Kidney epithelial cell (primary cell): ENCODE measurements around the gene RGMA. TPM values are rescaled to one million over a fixed set of nuclear protein-coding genes. Genes with fewer than 3 reads are reported as not detected.

Experiments
- DNase-seq: peaks from one replicate; pipeline ENCODE4 v3.0.0-alpha.2; 2010; ENCODE audit warnings: low read depth
- H3K27me3 ChIP-seq: 2 replicates; pipeline ENCODE4 v1.6.0; 2011; ENCODE audit warnings: low read length; ENCODE audit not compliant: control insufficient read depth, insufficient read depth
- H3K36me3 ChIP-seq: 2 replicates; pipeline ENCODE4 v1.5.1; 2011; ENCODE audit warnings: low read length; ENCODE audit not compliant: control insufficient read depth, insufficient read depth
- H3K4me3 ChIP-seq: 2 replicates; pipeline ENCODE4 v1.5.1; 2011; ENCODE audit warnings: low read depth, mild to moderate bottlenecking, control low read depth, low read length
- CTCF ChIP-seq: IDR thresholded peaks from 2 replicates; pipeline ENCODE4 v1.5.1; 2011; ENCODE audit warnings: mild to moderate bottlenecking, moderate library complexity, low read length, control low read depth, inconsistent platforms; ENCODE audit not compliant: insufficient read depth, poor library complexity, severe bottlenecking
- total RNA-seq: library from RNA; depleted of rRNA; stranded (reverse); fragments of >200 nt; gene quantifications from 2 replicates; pipeline ENCODE4 v1.2.3, GENCODE V29; 2015

RGMA gene
- total RNA-seq, 1 donor from 2014 or later, result 0.29 TPM

GRCh38 chr15:93129702-93130488 is 40.9 kb upstream of the RGMA start:
- H3K4me3 ChIP-seq, result no peak overlapping the region
- no peak for DNase-seq
- H3K27me3 ChIP-seq, result no peaks in the 10 kb centered on the region
- H3K36me3 ChIP-seq, result no peaks in the 10 kb centered on the region
- TF ChIP-seq CTCF, result no peak

- no peak for DNase-seq
- no peak for TF ChIP-seq CTCF
- no peaks in the 10 kb centered on the region for H3K27me3 ChIP-seq
- H3K4me3 ChIP-seq, result no peak overlapping the region
- no peaks in the 10 kb centered on the region for H3K36me3 ChIP-seq
Observed at GRCh38 chr15:93127286-93127685, 38.3 kb upstream of the RGMA start.

GRCh38 chr15:93126599-93126998 is 37.6 kb upstream of the RGMA start:
- Histone ChIP-seq H3K36me3 (no peaks in the 10 kb centered on the region), H3K27me3 (no peaks in the 10 kb centered on the region), H3K4me3 (no peak overlapping the region)
- no peak for DNase-seq
- TF ChIP-seq CTCF, result no peak

GRCh38 chr15:93126148-93126547 is 37.1 kb upstream of the RGMA start:
- no peak overlapping the region for H3K4me3 ChIP-seq
- no peaks in the 10 kb centered on the region for H3K36me3 ChIP-seq
- TF ChIP-seq CTCF, result no peak
- H3K27me3 ChIP-seq, result no peaks in the 10 kb centered on the region
- no peak for DNase-seq

GRCh38 chr15:93124126-93124525 is 35.1 kb upstream of the RGMA start:
- Histone ChIP-seq H3K4me3 (no peak overlapping the region), H3K36me3 (no peaks in the 10 kb centered on the region), H3K27me3 (no peaks in the 10 kb centered on the region)
- no peak for TF ChIP-seq CTCF
- DNase-seq, result no peak
